Naive thymus-derived CD4-positive, alpha-beta T cell (primary cell): ENCODE results near the gene UPF2. TPM values are rescaled to one million over a fixed set of nuclear protein-coding genes. Genes with fewer than 3 reads are reported as not detected.

Source experiments
- ATAC-seq: fragments of 150-1000 bp; cut with Tn5 transposase; 2 replicates; pipeline ENCODE4 v1.10.0; 2021; ENCODE audit warnings: mild to moderate bottlenecking, moderate library complexity
- CTCF ChIA-PET: fragments of 350-600 bp; sonication (Branson Sonifier 250); formaldehyde crosslinking; loops from one replicate; lab custom pipeline; 2021; ENCODE audit warnings: antibody characterized with exemption; lab: Charles Lee
- POLR2A ChIA-PET: fragments of 350-600 bp; sonication (Branson Sonifier 250); formaldehyde crosslinking; loops from one replicate; lab custom pipeline; 2021; ENCODE audit warnings: antibody characterized with exemption, inconsistent platforms; lab: Charles Lee
- DNase-seq, 9 donors: peaks; one replicate each; pipeline versions ENCODE4 v3.0.0 to v3.0.0-alpha.2; 2020 to 2022; ENCODE audit warnings: mixed read lengths in 1 of 9
- H3K27ac ChIP-seq: one replicate; pipeline ENCODE4 v1.7.0; 2013; ENCODE audit warnings: mild to moderate bottlenecking, low read depth, low read length, moderate library complexity
- H3K27me3 ChIP-seq, 2 donors: one replicate each; pipeline ENCODE4 v1.7.0; 2013; ENCODE audit warnings: low read length in 2 of 2, mild to moderate bottlenecking in 2 of 2, moderate library complexity in 2 of 2; ENCODE audit not compliant: control insufficient read depth in 2 of 2, insufficient read depth in 2 of 2
- H3K36me3 ChIP-seq, 3 experiments: 1 replicate in 2 of 3; 2 replicates in 1 of 3; pipeline ENCODE4 v1.7.0; 2013; ENCODE audit warnings: low read length in 3 of 3, mild to moderate bottlenecking in 3 of 3, moderate library complexity in 1 of 3; ENCODE audit not compliant: insufficient read depth in 3 of 3, control insufficient read depth in 2 of 3
- H3K4me1 ChIP-seq, 2 donors: one replicate each; pipeline ENCODE4 v1.7.0; 2013; ENCODE audit warnings: low read length in 2 of 2, mild to moderate bottlenecking in 2 of 2, moderate library complexity in 1 of 2; ENCODE audit not compliant: control insufficient read depth in 2 of 2, insufficient read depth in 2 of 2
- H3K4me3 ChIP-seq: 2 replicates; pipeline ENCODE4 v1.7.0; 2013; ENCODE audit warnings: mild to moderate bottlenecking, low read length
- H3K9me3 ChIP-seq, 3 experiments: 1 replicate in 2 of 3; 2 replicates in 1 of 3; pipeline ENCODE4 v1.7.0; 2013; ENCODE audit warnings: low read length in 3 of 3; ENCODE audit not compliant: control insufficient read depth in 2 of 3
- H3K27ac Mint-ChIP-seq, 9 donors: one replicate each; pipeline ENCODE4 v1.8.0; 2020 to 2022; ENCODE audit warnings: mixed read lengths in 9 of 9, mild to moderate bottlenecking in 8 of 9, moderate library complexity in 5 of 9, inconsistent platforms in 2 of 9
- H3K27me3 Mint-ChIP-seq, 5 donors: one replicate each; pipeline ENCODE4 v1.8.0; 2021 to 2022; ENCODE audit warnings: mixed read lengths in 5 of 5, mild to moderate bottlenecking in 1 of 5
- H3K36me3 Mint-ChIP-seq, 5 donors: one replicate each; pipeline ENCODE4 v1.8.0; 2020 to 2022; ENCODE audit warnings: mixed read lengths in 5 of 5, mild to moderate bottlenecking in 3 of 5, inconsistent platforms in 1 of 5
- H3K4me1 Mint-ChIP-seq, 7 donors: one replicate each; pipeline ENCODE4 v1.8.0; 2020 to 2022; ENCODE audit warnings: mixed read lengths in 7 of 7, mild to moderate bottlenecking in 3 of 7, inconsistent platforms in 1 of 7
- H3K4me3 Mint-ChIP-seq, 10 donors: one replicate each; pipeline ENCODE4 v1.8.0; 2020 to 2022; ENCODE audit warnings: mild to moderate bottlenecking in 10 of 10, mixed read lengths in 10 of 10, moderate library complexity in 6 of 10, inconsistent platforms in 2 of 10
- H3K9me3 Mint-ChIP-seq, 11 donors: one replicate each; pipeline ENCODE4 v1.8.0; 2020 to 2022; ENCODE audit warnings: mixed read lengths in 11 of 11, mild to moderate bottlenecking in 4 of 11, inconsistent platforms in 1 of 11, moderate library complexity in 1 of 11
- intact Hi-C, 2 donors: fragments of 100-400 bp; cut with micrococcal nuclease; formaldehyde crosslinking; loops; one replicate each; pipeline ENCODE4 v1.15.1; 2023
- polyA plus RNA-seq, 2 donors: library from polyadenylated mRNA; unstranded; fragments of 300-500 nt; fragmentation: Illumina TruSeq; gene quantifications; one replicate each; pipeline ENCODE4 v1.2.3, GENCODE V29; 2021
- total RNA-seq, 6 experiments: library from RNA in 5 of 6; stranded (reverse) in 5 of 6; gene quantifications; 1 replicate in 5 of 6; 2 replicates in 1 of 6; pipeline ENCODE4 v1.2.3 and lab custom pipeline; 2021 to 2026

UPF2 gene
- total and polyA plus RNA-seq, 7 experiments from 2014 or later = 9.0 to 40.5 (median 29.5) TPM

- peaks cover 0 to 3% (median 0%) of the 10 kb centered on the region in 7 donors for H3K4me1 Mint-ChIP-seq
- peak overlapping the region in 1 of 9 donors; percentile 21 for H3K27ac Mint-ChIP-seq
- H3K4me3 Mint-ChIP-seq = no peak overlapping the region
- no peaks in the 10 kb centered on the region for H3K27me3 Mint-ChIP-seq
- H3K27ac ChIP-seq = no peak overlapping the region
- no peak overlapping the region for H3K4me3 ChIP-seq
- no peaks in the 10 kb centered on the region for H3K9me3 Mint-ChIP-seq
- no peaks in the 10 kb centered on the region for H3K9me3 ChIP-seq
- DNase-seq (no peak), ATAC-seq (no peak)
- H3K36me3 ChIP-seq = no peaks in the 10 kb centered on the region
- CTCF ChIA-PET = no interaction called here
- H3K36me3 Mint-ChIP-seq = no peaks in the 10 kb centered on the region
- no peaks in the 10 kb centered on the region for H3K27me3 ChIP-seq
- H3K4me1 ChIP-seq = no peaks in the 10 kb centered on the region
- intact Hi-C loops = no loop called here
- POLR2A ChIA-PET = no interaction called here
Observed at GRCh38 chr10:11901833-11902475, 140.7 kb downstream of the UPF2 start.

GRCh38 chr10:11901454-11901832 is 141.2 kb downstream of the UPF2 start:
- no peaks in the 10 kb centered on the region for H3K36me3 ChIP-seq
- Mint-ChIP-seq H3K36me3 (no peaks in the 10 kb centered on the region), H3K27me3 (no peaks in the 10 kb centered on the region), H3K9me3 (no peaks in the 10 kb centered on the region), H3K4me3 (no peak overlapping the region), H3K27ac (no peak overlapping the region), H3K4me1 (peaks cover 0 to 2% (median 0%) of the 10 kb centered on the region in 7 donors)
- no peak overlapping the region for H3K4me3 ChIP-seq
- H3K4me1 ChIP-seq = no peaks in the 10 kb centered on the region
- intact Hi-C loops = no loop called here
- ChIA-PET POLR2A (no interaction called here), CTCF (no interaction called here)
- H3K27me3 ChIP-seq = no peaks in the 10 kb centered on the region
- H3K27ac ChIP-seq = no peak overlapping the region
- ATAC-seq (no peak), DNase-seq (no peak)
- H3K9me3 ChIP-seq = no peaks in the 10 kb centered on the region

- ATAC-seq = no peak
- Mint-ChIP-seq H3K4me1 (peaks cover 0 to 2% (median 0%) of the 10 kb centered on the region in 7 donors), H3K27ac (no peak overlapping the region), H3K9me3 (no peaks in the 10 kb centered on the region), H3K4me3 (no peak overlapping the region), H3K36me3 (no peaks in the 10 kb centered on the region), H3K27me3 (no peaks in the 10 kb centered on the region)
- ChIA-PET CTCF (no interaction called here), POLR2A (no interaction called here)
- Histone ChIP-seq H3K27me3 (no peaks in the 10 kb centered on the region), H3K9me3 (no peaks in the 10 kb centered on the region), H3K36me3 (no peaks in the 10 kb centered on the region), H3K4me1 (no peaks in the 10 kb centered on the region), H3K4me3 (no peak overlapping the region), H3K27ac (no peak overlapping the region)
- DNase-seq = no peak
- intact Hi-C loops = no loop called here
Observed at GRCh38 chr10:11901036-11901301, 141.6 kb downstream of the UPF2 start.

- no peaks in the 10 kb centered on the region for H3K36me3 ChIP-seq
- CTCF ChIA-PET = no interaction called here
- Mint-ChIP-seq H3K4me1 (peaks cover 0 to 2% (median 0%) of the 10 kb centered on the region in 7 donors), H3K36me3 (no peaks in the 10 kb centered on the region), H3K4me3 (no peak overlapping the region), H3K27me3 (no peaks in the 10 kb centered on the region), H3K9me3 (no peaks in the 10 kb centered on the region), H3K27ac (no peak overlapping the region)
- DNase-seq (no peak), ATAC-seq (no peak)
- no peaks in the 10 kb centered on the region for H3K27me3 ChIP-seq
- H3K4me3 ChIP-seq = no peak overlapping the region
- no peaks in the 10 kb centered on the region for H3K9me3 ChIP-seq
- no peaks in the 10 kb centered on the region for H3K4me1 ChIP-seq
- intact Hi-C loops = no loop called here
- no peak overlapping the region for H3K27ac ChIP-seq
- POLR2A ChIA-PET = no interaction called here
Observed at GRCh38 chr10:11899067-11899876, 143.3 kb downstream of the UPF2 start.

GRCh38 chr10:11898372-11899066 is 144.1 kb downstream of the UPF2 start:
- Mint-ChIP-seq H3K9me3 (no peaks in the 10 kb centered on the region), H3K4me1 (peaks cover 0 to 2% (median 0%) of the 10 kb centered on the region in 7 donors), H3K27ac (no peak overlapping the region), H3K36me3 (no peaks in the 10 kb centered on the region), H3K4me3 (no peak overlapping the region), H3K27me3 (no peaks in the 10 kb centered on the region)
- Histone ChIP-seq H3K4me1 (no peaks in the 10 kb centered on the region), H3K27ac (no peak overlapping the region), H3K36me3 (no peaks in the 10 kb centered on the region), H3K9me3 (no peaks in the 10 kb centered on the region), H3K4me3 (no peak overlapping the region), H3K27me3 (no peaks in the 10 kb centered on the region)
- POLR2A ChIA-PET = no interaction called here
- intact Hi-C loops = no loop called here
- CTCF ChIA-PET = no interaction called here
- DNase-seq (no peak), ATAC-seq (no peak)

GRCh38 chr10:11898033-11898371 is 144.6 kb downstream of the UPF2 start:
- no peaks in the 10 kb centered on the region for H3K9me3 Mint-ChIP-seq
- H3K4me1 ChIP-seq = no peaks in the 10 kb centered on the region
- CTCF ChIA-PET = no interaction called here

More at GRCh38 chr10:11898033-11898371, 144.6 kb downstream of the UPF2 start:
- intact Hi-C loops = no loop called here
- ATAC-seq = no peak
- H3K4me3 Mint-ChIP-seq = no peak overlapping the region
- Histone ChIP-seq H3K9me3 (no peaks in the 10 kb centered on the region), H3K36me3 (no peaks in the 10 kb centered on the region), H3K4me3 (no peak overlapping the region), H3K27me3 (no peaks in the 10 kb centered on the region), H3K27ac (no peak overlapping the region)
- no peak overlapping the region for H3K27ac Mint-ChIP-seq
- no peaks in the 10 kb centered on the region for H3K36me3 Mint-ChIP-seq
- no peak for DNase-seq
- POLR2A ChIA-PET = no interaction called here
- peaks cover 0 to 2% (median 0%) of the 10 kb centered on the region in 7 donors for H3K4me1 Mint-ChIP-seq
- no peaks in the 10 kb centered on the region for H3K27me3 Mint-ChIP-seq
